Activated gamma-delta T cell (primary cell): ENCODE results near the gene JAKMIP1.

Experiments used
- DNase-seq: peaks from one replicate; lab custom pipeline; 2025; lab: John Stamatoyannopoulos, UW

JAKMIP1 gene

GRCh38 chr4:5992171-5992827 lies 208.1 kb downstream of the JAKMIP1 start:
- no peak for DNase-seq

- DNase-seq = no peak
Measured at GRCh38 chr4:5991405-5991804, 208.9 kb downstream of the JAKMIP1 start.

DNA sequence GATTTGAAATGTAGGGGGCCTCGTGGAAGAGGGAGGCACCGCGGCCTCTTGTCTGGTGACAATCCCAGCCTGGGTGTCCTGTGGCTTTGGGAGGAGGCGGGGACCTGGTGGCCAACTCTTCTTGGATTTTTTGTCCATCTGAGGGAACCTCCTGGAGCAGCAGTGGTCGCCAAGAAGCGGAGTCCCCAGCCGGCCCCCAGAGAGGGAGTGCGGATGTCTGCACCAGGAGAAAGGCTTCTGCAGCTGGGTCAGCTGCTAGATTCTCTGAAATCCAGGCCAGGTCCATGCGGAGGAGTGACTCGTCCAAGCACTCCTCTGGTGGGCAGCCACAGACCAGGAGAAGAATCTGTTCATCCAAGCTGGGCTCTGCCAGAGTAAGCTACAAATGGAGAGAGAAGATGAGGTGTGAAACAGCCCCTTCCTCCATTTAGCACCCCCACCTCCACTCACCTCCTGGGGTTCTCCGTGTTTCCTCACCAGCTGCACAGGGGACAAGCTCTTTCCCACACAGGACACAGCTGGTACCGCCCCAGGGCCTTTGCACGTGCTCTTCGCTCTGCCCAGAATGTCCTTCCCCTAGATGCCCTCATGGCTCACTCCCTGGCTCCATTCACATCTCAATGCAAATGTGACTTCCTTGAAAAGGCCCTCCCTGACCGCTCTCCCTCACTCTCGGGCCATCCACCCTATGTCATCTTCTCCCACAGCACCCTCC lies 209.7 kb downstream of the JAKMIP1 start:
- DNase-seq = no peak

- DNase-seq = no peak
Measured at GRCh38 chr4:5989236-5990225, 210.8 kb downstream of the JAKMIP1 start.

DNA sequence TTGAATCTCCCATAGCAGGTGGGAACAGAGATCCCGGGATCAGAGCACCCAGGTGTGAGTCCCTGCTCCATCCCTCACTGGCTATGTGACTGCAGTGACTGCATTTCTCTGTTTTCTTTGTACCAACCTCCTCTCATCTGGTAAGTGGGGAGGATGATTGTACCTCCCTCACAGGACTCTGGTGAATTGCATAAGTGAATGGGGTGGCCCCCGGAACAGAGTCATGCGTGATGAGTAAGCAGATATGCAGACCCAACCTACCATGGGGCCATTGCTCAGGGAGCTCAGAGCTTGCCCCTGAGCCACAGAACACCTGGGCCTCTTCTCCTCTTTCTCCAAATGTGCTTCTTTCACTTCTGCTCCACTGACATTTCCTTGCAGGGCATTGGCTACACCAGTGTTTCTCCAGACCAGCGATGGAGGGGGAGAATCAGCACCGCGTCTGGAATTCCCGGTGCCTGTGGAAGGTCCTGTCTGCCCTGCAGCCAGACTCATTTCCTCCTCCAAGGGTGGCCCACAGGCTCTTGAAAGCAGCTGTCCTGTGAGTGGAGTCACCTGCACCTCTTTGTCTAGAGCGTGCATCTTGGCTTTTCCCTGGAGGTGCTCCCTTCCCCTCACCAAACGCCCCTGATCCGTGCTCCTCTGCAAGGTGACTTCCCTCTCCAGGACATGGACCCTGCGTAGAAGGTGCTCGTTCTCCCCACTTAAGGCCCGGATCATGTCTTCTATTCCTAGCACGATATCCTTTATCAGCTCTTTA lies 212.1 kb downstream of the JAKMIP1 start:
- no peak for DNase-seq

DNA sequence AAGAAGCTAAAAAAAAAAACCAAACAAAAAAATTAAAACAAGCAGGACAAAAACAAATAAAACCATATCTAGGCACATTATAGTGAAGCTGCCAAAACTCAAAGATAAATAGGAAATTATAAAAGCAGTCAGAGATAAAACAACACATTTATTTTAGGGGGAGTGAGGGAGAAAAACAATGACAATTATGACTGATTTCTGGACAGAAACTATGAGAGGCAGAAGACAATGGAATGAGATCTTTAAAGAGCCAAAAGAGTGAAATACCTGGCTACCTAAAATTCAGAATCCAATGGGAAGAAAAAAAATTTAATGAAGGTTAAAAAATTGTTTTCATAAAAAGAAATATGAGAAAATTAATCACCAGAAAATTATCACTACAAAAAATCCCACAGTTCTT lies 215.5 kb downstream of the JAKMIP1 start:
- DNase-seq = no peak

GRCh38 chr4:5982156-5982973 lies 218.0 kb downstream of the JAKMIP1 start:
- DNase-seq = no peak

GRCh38 chr4:5980436-5981155 lies 219.8 kb downstream of the JAKMIP1 start:
- no peak for DNase-seq

GRCh38 chr4:5979981-5980380 lies 220.4 kb downstream of the JAKMIP1 start:
- DNase-seq = no peak

DNA sequence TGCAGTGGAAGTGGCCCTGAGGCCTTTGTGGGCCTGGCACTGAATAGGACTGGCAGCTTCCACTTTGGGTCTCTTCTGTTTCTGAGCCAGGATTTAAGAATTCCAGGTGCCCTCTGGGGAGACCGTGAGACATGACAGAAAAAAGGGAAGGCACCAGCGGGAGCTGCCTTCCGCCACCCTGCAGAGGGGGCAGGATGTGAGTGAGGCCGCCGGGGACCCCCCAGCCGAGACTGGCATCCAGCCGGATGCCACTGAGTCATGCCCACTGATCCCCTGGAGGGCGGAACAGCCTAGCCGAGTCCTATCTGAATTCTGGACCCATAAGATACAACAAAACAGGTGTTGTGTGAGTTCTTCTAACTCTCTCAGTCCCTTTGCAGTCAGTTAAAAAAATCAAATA lies 223.4 kb downstream of the JAKMIP1 start:
- no peak for DNase-seq

DNA sequence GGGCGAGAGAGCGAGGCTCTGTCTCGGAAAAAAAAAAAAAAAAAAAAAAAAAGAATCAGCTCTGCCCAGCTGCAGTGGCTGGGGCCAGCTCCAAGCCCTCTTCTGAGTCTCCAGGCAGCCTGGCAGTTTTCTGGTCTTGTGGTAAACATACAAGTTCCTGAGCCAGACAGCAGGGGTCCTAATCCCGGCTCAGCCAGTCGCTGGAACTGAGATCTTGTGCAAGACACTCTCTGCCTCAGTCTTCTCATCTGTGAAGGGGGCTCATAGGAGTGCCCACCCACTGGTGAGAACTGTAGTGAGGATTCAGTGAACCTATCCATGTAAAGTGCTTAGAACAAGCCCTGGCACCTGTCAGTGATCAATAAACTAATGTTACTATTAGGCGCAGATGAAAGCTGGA lies 223.9 kb downstream of the JAKMIP1 start:
- DNase-seq = no peak
